HUDEP-2 (cell line): ENCODE data around the gene SLC16A5.
A peak's percentile ranks its signal among the peaks of the same experiment; 100 is the strongest.
"Not testable (repeated sequence)": the region's sequence is repeated elsewhere in the genome, so short reads cannot be mapped to it uniquely, and the experiment has no call there.

ENCODE experiments used
- DNase-seq, 76 experiments: peaks; one replicate each; lab custom pipeline; 2025; ENCODE audit not compliant: unreplicated experiment in 76 of 76; lab: John Stamatoyannopoulos, UW

The SLC16A5 gene

GRCh38 chr17:75131278-75132017, 43.7 kb downstream of the SLC16A5 start, which contains the start of gene NT5C:
NT5C (minus strand) TSS chr17:75131742; CDS start chr17:75131707, 35 bp downstream.
- DNase-seq = peak in 68 of 76 experiments; percentile 21 to 82 (median 66)

GRCh38 chr17:75132018-75133000, 44.6 kb downstream of the SLC16A5 start:
- DNase-seq = not testable (repeated sequence)

GRCh38 chr17:75133001-75133400, 45.2 kb downstream of the SLC16A5 start:
- DNase-seq = no peak

- not testable (repeated sequence) for DNase-seq
Observed at GRCh38 chr17:75133607-75134347, 46.0 kb downstream of the SLC16A5 start.

- no peak for DNase-seq
Observed at GRCh38 chr17:75135452-75135851, 47.7 kb downstream of the SLC16A5 start.

- no peak for DNase-seq
Observed at GRCh38 chr17:75135946-75136345, 48.2 kb downstream of the SLC16A5 start.

GRCh38 chr17:75137762-75138161, 50.0 kb downstream of the SLC16A5 start:
- not testable (repeated sequence) for DNase-seq

- DNase-seq = no peak
Observed at GRCh38 chr17:75138519-75138918, 50.8 kb downstream of the SLC16A5 start.

- DNase-seq = no peak
Observed at GRCh38 chr17:75142236-75142971, 54.6 kb downstream of the SLC16A5 start.

- no peak for DNase-seq
Observed at GRCh38 chr17:75144816-75145512, 57.2 kb downstream of the SLC16A5 start.

- DNase-seq = no peak
Observed at GRCh38 chr17:75146592-75146991, 58.8 kb downstream of the SLC16A5 start.

GRCh38 chr17:75147878-75148546, 60.3 kb downstream of the SLC16A5 start:
- no peak for DNase-seq

- DNase-seq = no peak
Observed at GRCh38 chr17:75151930-75152329, 64.2 kb downstream of the SLC16A5 start.

GRCh38 chr17:75152523-75152921, 64.8 kb downstream of the SLC16A5 start:
- no peak for DNase-seq

GRCh38 chr17:75152922-75153779, 65.4 kb downstream of the SLC16A5 start:
- peak in 31 of 76 experiments; percentile 6 to 40 (median 21) for DNase-seq

GRCh38 chr17:75153780-75154194, 66.0 kb downstream of the SLC16A5 start:
- peak in 7 of 76 experiments; percentile 5 to 40 (median 19) for DNase-seq

GRCh38 chr17:75154195-75155106, 66.7 kb downstream of the SLC16A5 start, which contains the start of gene JPT1:
JPT1 (minus strand) TSS chr17:75154512; CDS start chr17:75154397, 115 bp downstream.
- peak in 75 of 76 experiments; percentile 33 to 99 (median 96) for DNase-seq
